H54 (cell line): Measurements from ENCODE around the gene TYW3.
A peak's percentile ranks its signal among the peaks of the same experiment; 100 is the strongest.
"Not testable (repeated sequence)": the region's sequence is repeated elsewhere in the genome, so short reads cannot be mapped to it uniquely, and the experiment has no call there.

ENCODE experiments used
- DNase-seq: peaks from one replicate; pipeline ENCODE4 v3.0.0; 2011; ENCODE audit warnings: low spot score, mixed read lengths; ENCODE audit not compliant: insufficient read length
- FAIRE-seq: peaks from 3 replicates; lab custom pipeline; 2011; peaks lifted over from hg19 to GRCh38; lab: Jason Lieb, UNC
- POLR2A ChIP-seq: IDR thresholded peaks from 2 replicates; pipeline ENCODE4 v1.6.1; 2011; ENCODE audit warnings: low read depth, mild to moderate bottlenecking, low read length

Gene TYW3

DNA sequence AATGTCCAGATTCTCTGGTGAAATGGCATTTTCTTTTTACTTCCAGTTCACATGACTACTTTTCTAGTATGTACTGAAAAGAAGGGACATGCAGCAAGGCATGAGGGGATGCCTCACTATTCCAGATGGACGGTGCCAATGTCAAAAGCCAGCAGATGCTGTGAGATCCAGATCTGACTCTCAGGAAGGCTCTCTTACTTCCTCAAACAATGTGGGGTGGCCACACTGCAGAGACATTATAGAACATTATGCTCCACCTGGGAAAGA lies 17.8 kb upstream of the TYW3 start:
- FAIRE-seq (no peak), DNase-seq (no peak)
- no peak for TF ChIP-seq POLR2A

DNA sequence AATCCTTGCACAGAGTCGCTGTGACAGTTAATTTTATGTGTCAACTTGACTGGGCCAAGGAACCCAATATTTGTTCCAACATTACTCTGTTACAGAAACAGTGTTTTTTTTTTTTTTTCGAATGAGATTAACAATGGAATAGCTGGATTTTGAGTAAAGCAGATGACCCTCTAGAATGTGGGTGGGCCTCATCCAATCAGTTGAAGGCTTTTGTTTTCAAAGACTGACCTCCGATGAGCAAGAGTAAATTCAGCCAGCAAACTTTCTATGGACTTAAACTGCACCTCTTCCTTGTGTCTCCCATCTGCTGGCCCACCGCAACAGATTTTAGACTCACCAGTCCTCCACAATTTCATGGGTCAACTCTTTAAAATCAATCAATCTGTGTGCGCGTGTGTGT lies 17.1 kb upstream of the TYW3 start:
- FAIRE-seq (no peak), DNase-seq (no peak)
- no peak for TF ChIP-seq POLR2A

DNA sequence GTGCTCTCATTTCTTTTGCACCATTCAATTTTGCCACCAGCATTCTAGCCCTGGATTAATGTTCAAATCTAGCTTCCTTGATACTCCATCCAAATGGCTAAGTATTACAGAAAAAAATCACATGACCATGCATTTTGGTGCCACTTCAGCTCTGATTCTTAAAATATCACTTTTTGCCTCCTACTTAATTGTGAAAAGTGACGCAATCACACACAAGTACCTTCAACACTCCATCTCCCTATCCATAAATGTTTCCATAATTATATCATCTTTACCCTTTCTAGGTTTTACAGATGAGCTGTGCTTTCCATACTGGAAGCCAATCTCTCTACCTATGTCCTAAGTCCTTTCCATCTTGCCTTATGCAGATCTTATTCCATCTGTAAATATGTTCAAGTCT lies 16.1 kb upstream of the TYW3 start:
- no peak for TF ChIP-seq POLR2A
- FAIRE-seq (no peak), DNase-seq (no peak)

DNA sequence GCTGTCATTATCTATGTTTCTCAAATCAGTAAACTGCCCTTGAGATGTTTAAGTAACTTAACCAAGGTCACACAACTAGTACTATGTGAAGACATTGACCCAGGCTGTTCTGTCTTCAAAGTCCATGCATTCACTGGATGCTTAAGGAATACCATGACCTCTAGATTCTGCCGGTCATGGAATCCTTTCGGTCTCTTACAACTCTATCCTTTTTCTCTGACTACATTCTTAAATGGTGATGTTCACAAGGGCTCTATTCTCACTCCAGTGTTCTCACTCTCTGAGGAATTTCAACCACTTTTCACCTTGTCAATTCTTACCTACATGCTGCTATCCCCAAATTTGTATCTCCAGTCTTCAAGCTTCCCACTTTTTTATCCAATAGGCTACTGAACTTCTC lies 15.3 kb upstream of the TYW3 start:
- no peak for TF ChIP-seq POLR2A
- no peak for FAIRE-seq

DNA sequence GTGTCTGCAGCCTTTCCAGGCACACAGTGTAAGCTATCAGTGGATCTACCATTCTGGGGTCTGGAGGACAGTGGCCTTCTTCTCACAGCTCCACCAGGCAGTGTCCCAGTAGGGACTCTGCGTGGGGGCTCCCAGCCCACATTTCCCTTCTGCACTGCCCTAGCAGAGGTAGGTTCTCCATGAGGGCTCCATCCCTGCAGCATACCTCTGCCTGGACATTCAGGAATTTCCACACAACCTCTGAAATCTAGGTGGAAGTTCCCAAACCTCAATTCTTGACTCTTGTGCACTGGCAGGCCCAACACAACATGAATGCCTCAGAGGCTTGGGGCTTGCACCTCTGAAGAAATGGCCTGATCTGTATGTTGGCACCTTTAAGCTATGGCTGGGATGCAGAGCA lies 6.9 kb upstream of the TYW3 start:
- DNase-seq = no peak
- no peak for FAIRE-seq
- no peak for TF ChIP-seq POLR2A

More for the DNA sequence above, 15.3 kb upstream of the TYW3 start:
- DNase-seq = no peak

DNA sequence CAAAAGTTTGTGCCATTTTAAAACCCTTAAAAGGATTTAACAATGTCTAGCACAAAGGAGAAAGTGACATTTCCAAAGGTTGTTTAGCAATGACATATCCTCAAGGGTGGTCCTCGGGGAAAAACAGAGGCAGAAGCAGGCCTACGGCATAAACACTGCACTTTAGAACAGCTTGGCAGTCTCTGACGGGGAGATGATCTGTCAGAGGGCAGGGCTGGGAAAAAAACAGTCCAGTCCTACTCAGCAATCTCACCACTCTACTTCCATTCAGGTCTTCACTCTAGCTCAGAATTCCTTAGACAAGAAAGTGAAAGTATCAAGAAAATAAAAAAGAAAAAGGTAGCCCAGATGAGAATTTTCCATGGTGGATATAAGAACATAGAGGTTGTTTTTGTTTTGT lies 4.2 kb upstream of the TYW3 start:
- no peak for TF ChIP-seq POLR2A
- DNase-seq = no peak
- FAIRE-seq = no peak

DNA sequence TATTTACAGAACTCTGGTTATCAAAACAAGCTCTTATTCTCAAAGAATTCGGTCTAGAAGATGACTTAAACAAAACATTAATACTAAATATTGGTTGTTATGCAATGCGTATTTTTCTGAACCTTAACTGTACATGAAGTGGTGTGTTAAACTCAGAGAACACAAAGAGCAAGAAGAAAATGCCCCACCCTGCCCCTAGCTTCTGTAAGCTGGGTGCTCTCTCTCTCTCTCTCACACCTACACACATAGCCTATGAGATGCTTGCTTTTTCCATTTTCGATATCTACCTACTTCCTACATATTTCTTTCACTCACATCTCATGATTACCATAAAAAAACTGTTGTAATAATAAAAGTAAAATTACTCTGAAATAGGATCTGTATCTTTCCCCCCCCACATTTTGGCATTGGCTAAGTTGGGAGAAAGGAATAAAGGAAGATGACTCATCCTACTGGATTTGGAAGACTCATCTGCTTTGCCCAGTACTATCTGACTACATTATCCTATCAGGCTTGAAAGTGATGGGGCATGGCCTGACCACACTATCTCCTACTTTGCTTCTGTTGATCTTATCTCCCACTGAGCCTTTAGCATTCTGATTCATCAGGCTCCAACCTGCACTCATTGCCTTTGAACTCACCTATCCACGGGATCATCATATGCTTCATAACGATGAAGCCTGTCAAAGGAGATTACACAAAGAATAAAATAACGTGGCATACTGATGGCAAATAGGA lies 3.0 kb upstream of the TYW3 start:
- peak; percentile 7 for DNase-seq
- peak; percentile 73 for FAIRE-seq
- TF ChIP-seq POLR2A = no peak

DNA sequence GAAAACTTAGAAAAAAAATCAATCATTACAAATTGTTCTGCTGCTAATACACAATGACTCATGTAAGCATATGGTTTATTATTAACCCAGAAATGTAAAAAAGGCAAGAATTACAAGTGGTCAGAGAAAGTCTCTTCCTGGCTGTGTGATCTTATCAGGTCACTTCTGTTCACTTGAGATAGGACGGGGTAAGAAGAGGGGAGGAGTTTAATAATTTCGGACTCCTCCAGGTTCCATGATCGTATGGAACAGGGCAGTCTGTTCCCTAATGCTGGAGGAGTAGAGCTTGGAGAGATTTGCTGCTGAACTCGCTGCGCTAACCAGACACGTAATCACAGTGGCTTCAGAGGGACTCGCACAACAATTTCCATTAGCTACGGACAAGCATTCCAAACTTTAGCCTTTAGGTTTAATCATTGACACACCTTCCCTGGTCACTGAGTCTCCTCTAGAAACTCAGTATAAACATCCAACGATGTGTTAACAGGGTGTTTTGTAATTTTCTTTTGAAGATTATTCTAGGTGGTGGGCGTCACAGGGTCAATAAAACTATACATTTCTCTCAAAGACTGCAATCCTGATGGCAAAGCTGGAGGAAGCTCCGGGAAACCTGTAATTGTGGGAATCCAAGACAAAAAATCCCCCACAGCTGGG lies 1.4 kb upstream of the TYW3 start:
- TF ChIP-seq POLR2A = no peak
- FAIRE-seq = no peak

DNA sequence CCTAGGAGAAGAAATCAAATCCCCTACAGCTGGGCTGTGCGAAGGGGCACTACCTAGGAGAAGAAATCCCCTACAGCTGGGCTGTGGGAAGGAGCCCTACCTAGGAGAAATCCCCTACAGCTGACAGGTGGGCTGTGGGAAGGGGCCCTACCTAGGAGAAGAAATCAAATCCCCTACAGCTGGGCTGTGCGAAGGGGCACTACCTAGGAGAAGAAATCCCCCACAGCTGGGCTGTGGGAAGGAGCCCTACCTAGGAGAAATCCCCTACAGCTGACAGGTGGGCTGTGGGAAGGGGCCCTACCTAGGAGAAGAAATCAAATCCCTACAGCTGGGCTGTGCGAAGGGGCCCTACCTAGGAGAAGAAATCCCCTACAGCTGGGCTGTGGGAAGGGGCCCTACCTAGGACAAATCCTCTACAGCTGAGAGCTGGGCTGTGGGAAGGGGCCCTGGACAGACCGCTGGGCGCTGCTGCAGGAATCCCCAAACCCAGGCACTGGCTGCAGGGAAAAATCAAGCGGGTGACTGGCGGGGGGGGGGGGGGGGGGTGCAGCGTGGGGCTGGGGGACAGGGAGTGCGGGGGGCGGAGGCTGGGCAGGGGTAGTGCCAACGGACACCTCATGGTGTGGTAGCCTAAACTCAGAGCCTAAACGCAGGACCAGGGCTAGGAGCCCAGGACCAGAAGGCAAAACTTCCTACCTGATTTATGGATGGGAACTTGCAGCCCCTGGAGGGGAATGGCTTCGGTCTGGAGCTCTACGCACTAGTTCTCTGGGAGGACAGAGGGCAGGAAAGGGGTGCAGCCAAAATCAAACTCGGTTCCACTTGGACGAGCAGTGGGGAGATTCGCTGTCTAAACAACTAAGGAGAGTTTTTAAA lies 643 bp upstream of the TYW3 start:
- not testable (repeated sequence) for FAIRE-seq
- DNase-seq = peak; percentile 15

More for the DNA sequence above, 1.4 kb upstream of the TYW3 start:
- DNase-seq = no peak

DNA sequence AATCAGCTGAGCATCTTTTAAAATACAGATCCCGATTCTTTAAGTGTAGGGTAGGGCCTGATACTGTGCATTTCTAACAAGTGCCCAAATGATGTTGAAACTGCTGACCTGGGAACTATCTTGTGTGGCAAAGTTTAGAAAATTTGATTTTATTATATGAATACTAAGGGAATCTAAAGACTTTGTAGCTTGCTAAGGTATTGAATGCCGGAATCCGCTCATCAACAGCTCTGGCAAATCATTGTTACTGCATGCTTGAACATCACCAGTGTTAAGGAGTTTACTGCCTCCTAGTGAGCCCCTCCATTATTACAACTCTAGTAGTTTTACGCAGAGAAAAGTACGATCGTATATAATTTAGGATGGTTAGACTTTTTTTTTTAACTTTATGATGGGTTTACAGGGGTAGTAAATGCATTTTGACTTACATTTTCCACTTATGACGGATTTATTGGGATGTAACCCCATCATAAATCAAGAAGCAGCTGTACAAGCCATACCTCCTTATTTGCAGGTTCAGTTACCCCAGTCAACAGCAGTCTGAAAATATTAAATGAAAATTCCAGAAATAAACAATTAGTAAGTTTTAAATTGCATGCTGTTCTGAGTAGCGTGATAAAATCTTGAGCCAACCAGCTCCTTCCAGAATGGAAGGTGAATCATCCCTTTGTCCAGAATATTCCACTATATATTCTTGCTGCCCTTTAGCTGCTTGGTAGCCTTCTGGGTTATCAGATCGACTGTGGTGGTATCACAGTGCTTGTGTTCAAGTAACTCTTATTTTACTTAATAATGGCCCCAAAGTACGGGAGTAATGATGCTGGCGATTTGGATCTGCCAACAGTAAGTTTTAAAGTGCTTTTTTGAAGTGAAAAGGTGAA lies 892 bp downstream of the TYW3 start:
- DNase-seq (peak; percentile 16), FAIRE-seq (peak; percentile 27)
- no peak for TF ChIP-seq POLR2A

DNA sequence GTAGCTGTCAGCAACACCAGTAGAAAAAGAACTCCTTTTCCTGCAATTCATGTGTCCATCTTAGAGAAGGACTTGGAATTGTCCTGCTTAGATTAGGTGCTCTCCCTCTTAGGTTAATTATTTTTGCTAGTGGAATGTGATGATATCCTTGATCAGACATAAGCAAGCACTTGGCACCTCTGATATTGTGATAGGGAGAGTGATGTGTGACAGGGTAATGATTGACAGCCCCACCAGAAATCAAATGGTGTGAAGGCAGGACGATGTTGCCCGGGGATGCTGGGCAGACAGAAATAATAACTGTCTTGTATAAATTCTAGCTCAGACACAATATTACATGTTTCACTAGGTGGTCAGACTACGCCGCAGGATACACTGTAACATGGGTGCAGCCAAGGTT lies 4.4 kb downstream of the TYW3 start:
- TF ChIP-seq POLR2A = no peak
- DNase-seq (no peak), FAIRE-seq (no peak)

DNA sequence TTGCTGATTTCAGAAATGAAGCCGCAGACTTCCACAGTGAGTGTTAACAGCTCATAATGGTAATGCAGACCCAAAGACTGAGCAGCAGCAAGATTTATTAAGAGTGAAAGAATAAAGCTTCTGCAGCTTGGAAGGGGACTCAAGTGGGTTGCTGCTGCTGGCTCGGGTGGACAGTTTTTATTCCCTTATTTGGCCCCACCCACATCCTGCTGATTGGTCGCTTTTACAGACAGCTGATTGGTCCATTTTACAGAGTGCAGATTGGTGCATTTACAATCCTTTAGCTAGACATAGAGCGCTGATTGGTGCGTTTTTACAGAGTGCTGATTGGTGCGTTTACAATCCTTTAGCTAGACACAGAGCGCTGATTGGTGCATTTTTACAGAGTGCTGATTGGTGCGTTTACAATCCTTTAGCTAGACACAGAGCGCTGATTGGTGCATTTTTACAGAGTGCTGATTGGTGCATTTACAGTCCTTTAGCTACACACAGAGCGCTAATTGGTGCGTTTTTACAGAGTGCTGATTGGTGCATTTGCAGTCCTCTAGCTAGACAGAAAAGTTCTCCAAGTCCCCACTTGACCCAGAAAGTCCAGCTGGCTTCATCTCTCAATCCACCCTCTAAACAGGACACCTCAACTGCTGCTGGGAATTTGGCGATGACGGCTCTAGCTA lies 7.5 kb downstream of the TYW3 start:
- FAIRE-seq, DNase-seq: not testable (repeated sequence)

DNA sequence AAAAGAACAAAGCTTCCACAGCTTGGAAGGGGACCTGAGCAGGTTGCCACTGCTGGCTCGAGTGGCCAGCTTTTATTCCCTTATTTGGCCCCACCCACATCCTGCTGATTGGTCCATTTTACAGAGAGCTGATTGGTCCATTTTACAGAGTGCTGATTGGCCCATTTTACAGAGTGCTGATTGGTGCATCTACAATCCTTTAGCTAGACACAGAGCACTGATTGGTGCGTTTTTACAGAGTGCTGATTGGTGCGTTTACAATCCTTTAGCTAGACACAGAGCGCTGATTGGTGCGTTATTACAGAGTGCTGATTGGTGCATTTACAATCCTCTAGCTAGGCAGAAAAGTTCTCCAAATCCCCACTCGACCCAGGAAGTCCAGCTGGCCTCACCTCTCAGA lies 12.3 kb downstream of the TYW3 start:
- DNase-seq, FAIRE-seq: not testable (repeated sequence)
